ENCODE data around the gene CFAP92. TPM values are rescaled to one million over a fixed set of nuclear protein-coding genes. Genes with fewer than 3 reads are reported as not detected.

Gene CFAP92
- total RNA-seq, 1 donor from 2014 or later, result 1.6 TPM

GRCh38 chr3:128861491-128861890 lies 132.4 kb downstream of the CFAP92 start:
- Histone ChIP-seq H3K27ac (ENCODE audit: low read depth, low read length) (no peak overlapping the region), H3K9ac (ENCODE audit: low read depth in 1 of 3, low read length in 3 of 3) (no peak overlapping the region), H3K4me1 (ENCODE audit: control insufficient read depth in 3 of 3, insufficient read depth in 3 of 3, low read length in 3 of 3) (peaks cover 5 to 8% (median 6%) of the 10 kb centered on the region in 3 donors), H3K9me3 (ENCODE audit: control insufficient read depth in 3 of 3, low read length in 3 of 3) (peaks cover 0 to 10% (median 0%) of the 10 kb centered on the region in 3 donors), H3K36me3 (ENCODE audit: control insufficient read depth in 3 of 3, insufficient read depth in 3 of 3, low read length in 3 of 3) (no peaks in the 10 kb centered on the region), H3K27me3 (ENCODE audit: control insufficient read depth in 3 of 3, insufficient read depth in 3 of 3, low read length in 3 of 3) (no peaks in the 10 kb centered on the region), H3K4me3 (ENCODE audit: low read length in 3 of 3) (no peak overlapping the region)

Small RNAs within 50 kb of the gene (small RNA-seq; reads per million reads assigned to genes)
- gene AC112484.4, result not detected

Other genes starting within 250 kb of the CFAP92 start
- gene ACAD9, start 114.5 kb downstream of the CFAP92 start, total RNA-seq, result 32.9 TPM
- 1.0 TPM for gene EFCC1, start 7.2 kb upstream of the CFAP92 start, total RNA-seq
- gene GP9, start 66.7 kb upstream of the CFAP92 start, total RNA-seq, result not detected
- gene RAB43, start 127.7 kb upstream of the CFAP92 start, total RNA-seq, result 3.7 TPM
- 27.1 TPM for gene ISY1, start 167.0 kb upstream of the CFAP92 start, total RNA-seq
- 228 TPM for gene CNBP, start 189.8 kb upstream of the CFAP92 start, total RNA-seq